Progenitor cell of endocrine pancreas (in vitro differentiated cells): ENCODE results near the gene MAST2. TPM values are rescaled to one million over a fixed set of nuclear protein-coding genes. Genes with fewer than 3 reads are reported as not detected.

ENCODE experiments used
- DNase-seq: peaks from one replicate; pipeline ENCODE4 v3.0.0; 2021; ENCODE audit warnings: low spot score; ENCODE audit not compliant: unreplicated experiment
- H3K27ac Mint-ChIP-seq: 2 replicates; pipeline ENCODE4 v1.8.0; 2021; ENCODE audit warnings: mild to moderate bottlenecking, moderate library complexity, mixed read lengths
- H3K27me3 Mint-ChIP-seq: 2 replicates; pipeline ENCODE4 v1.8.0; 2021; ENCODE audit warnings: mixed read lengths
- H3K36me3 Mint-ChIP-seq: 2 replicates; pipeline ENCODE4 v1.8.0; 2022; ENCODE audit warnings: mixed read lengths; ENCODE audit not compliant: insufficient read depth
- H3K4me1 Mint-ChIP-seq: 2 replicates; pipeline ENCODE4 v1.8.0; 2021; ENCODE audit warnings: low read depth, mixed read lengths
- H3K4me3 Mint-ChIP-seq: 2 replicates; pipeline ENCODE4 v1.8.0; 2021; ENCODE audit warnings: low read depth, mild to moderate bottlenecking, moderate library complexity, mixed read lengths
- H3K9me3 Mint-ChIP-seq: 2 replicates; pipeline ENCODE4 v1.8.0; 2021; ENCODE audit warnings: low read depth, mixed read lengths
- CTCF ChIP-seq: fragments of 200-600 bp; sonication (generic); IDR thresholded peaks from one replicate; pipeline ENCODE4 v1.5.0; 2021; ENCODE audit warnings: antibody characterized with exemption, mild to moderate bottlenecking; ENCODE audit not compliant: unreplicated experiment
- total RNA-seq: library from RNA; stranded (reverse); gene quantifications from 2 replicates; pipeline ENCODE4 v1.2.1, GENCODE V29; 2021

The MAST2 gene
- total RNA-seq, 1 donor from 2014 or later = 47.8 TPM

DNA sequence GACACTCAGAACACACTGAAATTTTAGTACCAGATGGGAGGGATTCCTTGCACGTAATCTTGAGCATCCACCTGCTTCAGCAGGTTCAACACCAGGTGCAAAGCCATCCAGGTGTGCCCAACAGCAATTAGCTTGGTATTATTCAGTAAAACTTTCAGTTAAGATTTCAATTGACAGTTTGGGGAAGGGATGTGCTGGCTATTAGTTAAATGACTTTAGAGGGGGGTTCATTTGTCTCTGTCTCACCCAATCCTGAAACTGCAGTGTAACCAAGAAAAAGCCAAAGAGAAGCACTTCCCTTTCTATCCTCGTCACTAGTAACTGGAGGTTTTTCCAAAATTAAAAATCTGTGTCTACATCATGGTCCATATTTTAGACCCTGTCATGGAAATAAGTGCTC is 238.1 kb downstream of the MAST2 start:
- Mint-ChIP-seq H3K27me3 (no peaks in the 10 kb centered on the region), H3K4me3 (no peak overlapping the region), H3K36me3 (peaks cover 13% of the 10 kb centered on the region), H3K4me1 (no peaks in the 10 kb centered on the region), H3K9me3 (no peaks in the 10 kb centered on the region), H3K27ac (peak overlapping the region; percentile 86)
- no peak for DNase-seq
- TF ChIP-seq CTCF = no peak

DNA sequence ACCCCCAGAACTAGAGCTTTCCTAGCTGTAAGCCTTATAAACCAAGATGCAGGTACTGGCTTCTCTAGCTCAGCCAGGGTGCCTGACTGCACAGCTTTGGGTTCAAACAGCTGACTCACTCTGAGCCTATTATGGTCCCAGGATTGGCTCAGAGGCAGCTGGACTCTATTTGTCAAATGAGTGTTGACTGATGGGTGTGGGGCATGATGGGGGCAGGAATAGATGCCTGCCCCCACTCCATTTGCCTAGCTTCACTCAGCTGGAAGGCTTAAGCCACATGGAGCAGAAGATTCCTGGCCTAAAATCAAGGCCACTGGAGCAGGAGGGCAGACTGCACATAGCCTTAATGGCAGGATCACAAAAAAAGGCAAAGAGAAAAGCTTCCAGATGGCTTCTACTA is 238.6 kb downstream of the MAST2 start:
- Mint-ChIP-seq H3K27ac (peak overlapping the region; percentile 86), H3K36me3 (peaks cover 13% of the 10 kb centered on the region), H3K27me3 (no peaks in the 10 kb centered on the region), H3K4me3 (no peak overlapping the region), H3K9me3 (no peaks in the 10 kb centered on the region), H3K4me1 (no peaks in the 10 kb centered on the region)
- DNase-seq = no peak
- no peak for TF ChIP-seq CTCF

DNA sequence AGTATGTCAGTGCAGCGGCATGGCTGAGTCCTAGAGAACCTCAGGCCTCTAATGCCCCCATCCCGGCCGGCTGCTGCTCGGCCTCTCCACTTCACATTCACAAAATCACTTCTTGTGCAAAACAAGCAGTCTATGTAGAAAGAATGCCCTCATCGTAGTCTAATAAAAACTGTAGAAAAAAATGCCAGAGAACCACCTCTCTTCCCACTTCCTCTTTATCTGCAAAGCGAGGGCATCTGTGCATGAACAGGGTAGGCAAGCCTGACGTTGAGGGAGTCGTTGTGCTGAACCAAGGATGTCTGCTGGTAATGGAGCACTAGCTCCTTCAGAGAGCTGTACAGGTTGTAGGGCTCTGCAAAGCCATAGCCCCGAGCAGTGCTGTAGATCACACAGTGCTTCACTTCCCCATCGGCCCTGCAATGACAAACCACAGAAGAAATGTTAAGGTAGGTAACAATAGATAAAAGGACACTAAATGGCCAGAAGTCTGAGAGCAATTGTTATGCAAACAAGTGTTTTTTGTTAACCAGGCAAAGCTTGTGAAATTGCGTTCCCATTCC is 240.1 kb downstream of the MAST2 start:
- TF ChIP-seq CTCF = no peak
- Mint-ChIP-seq H3K36me3 (peaks cover 16% of the 10 kb centered on the region), H3K9me3 (no peaks in the 10 kb centered on the region), H3K27me3 (no peaks in the 10 kb centered on the region), H3K4me3 (no peak overlapping the region), H3K27ac (peak overlapping the region; percentile 63), H3K4me1 (no peaks in the 10 kb centered on the region)
- no peak for DNase-seq

- no peaks in the 10 kb centered on the region for H3K4me1 Mint-ChIP-seq
- peaks cover 18% of the 10 kb centered on the region for H3K36me3 Mint-ChIP-seq
- no peaks in the 10 kb centered on the region for H3K27me3 Mint-ChIP-seq
- H3K27ac Mint-ChIP-seq = no peak overlapping the region
- TF ChIP-seq CTCF = no peak
- no peaks in the 10 kb centered on the region for H3K9me3 Mint-ChIP-seq
- H3K4me3 Mint-ChIP-seq = no peak overlapping the region
- no peak for DNase-seq
Observed at GRCh38 chr1:46044116-46044515, 240.7 kb downstream of the MAST2 start.

DNA sequence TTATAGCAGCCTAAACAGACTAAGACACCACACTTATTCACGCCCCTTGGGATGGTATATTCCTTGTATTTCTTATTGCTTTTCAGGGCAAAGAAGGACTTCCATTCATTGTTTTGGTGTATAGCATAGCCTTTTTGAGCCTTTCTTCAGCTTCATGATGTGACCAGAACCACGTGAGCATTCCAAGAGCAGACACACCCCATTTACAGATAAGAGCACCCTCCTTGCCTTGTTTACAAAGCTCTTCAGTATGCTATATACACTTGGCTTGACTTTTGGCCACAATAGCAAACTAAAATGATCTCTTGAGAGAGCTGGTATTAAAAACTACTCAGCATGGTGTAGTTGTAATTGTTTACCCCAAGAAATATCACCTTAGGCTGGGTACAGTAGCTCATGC is 250.3 kb downstream of the MAST2 start:
- H3K27me3 Mint-ChIP-seq = no peaks in the 10 kb centered on the region
- H3K36me3 Mint-ChIP-seq = peaks cover 30% of the 10 kb centered on the region
- peak overlapping the region; percentile 88 for H3K27ac Mint-ChIP-seq
- DNase-seq = no peak
- peaks cover 7% of the 10 kb centered on the region for H3K4me1 Mint-ChIP-seq
- no peak overlapping the region for H3K4me3 Mint-ChIP-seq
- no peaks in the 10 kb centered on the region for H3K9me3 Mint-ChIP-seq
- no peak for TF ChIP-seq CTCF
